ENCODE data around the gene AGAP1.

Gene AGAP1

DNA sequence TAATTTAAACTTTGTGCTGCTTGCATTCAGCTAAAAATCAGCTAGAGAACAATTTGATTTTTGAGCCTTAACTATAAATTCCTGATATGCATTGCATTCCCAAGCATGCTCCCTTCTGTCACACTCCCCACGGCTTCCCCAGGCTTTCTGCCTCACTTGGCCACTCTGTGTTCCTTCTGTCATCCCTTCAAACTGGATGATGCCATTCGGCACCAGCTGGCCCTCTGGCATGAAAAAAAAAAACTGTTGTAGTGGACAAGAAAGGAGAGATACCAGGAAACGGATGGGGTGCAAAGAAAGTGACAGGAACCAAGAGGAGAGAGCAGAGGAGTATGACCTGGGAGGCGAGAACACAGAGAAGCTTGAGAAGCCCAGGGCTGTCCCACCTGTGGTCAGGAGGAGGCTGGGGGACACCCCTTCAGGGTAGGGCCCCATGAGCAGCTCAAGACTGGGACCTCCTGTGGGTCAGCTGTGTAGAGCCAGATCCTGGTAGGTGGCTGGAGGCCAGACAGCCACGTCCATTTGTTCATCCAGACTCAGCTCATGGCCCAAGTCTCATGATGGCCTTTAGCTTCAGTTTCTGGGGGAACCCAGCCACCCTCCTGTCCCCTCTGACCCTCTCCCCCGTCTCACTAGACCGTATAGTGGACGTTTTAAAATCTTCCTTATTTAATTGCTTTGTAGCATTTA, 462.6 kb downstream of the AGAP1 start:
- DNase-seq: no peak

DNA sequence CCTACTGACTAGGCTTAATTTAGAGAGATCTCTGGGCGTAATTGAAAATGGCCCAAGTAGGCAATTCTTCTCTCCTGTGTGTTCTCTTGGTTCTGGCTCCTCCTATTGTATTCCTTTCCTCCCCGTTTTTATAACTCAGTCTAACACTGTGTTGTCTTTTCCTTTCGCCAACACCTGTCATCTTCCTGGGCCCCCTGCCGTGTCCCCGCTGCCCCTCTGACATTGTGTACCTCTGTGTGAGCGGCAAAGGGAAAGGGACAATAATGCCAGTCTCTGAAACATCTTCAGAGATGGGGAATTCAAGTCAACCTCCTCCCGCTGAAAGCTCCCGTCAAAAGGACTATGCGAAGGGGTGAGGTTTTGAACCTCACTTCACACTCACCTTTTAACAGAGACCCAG, 463.4 kb downstream of the AGAP1 start:
- no peak for DNase-seq

DNA sequence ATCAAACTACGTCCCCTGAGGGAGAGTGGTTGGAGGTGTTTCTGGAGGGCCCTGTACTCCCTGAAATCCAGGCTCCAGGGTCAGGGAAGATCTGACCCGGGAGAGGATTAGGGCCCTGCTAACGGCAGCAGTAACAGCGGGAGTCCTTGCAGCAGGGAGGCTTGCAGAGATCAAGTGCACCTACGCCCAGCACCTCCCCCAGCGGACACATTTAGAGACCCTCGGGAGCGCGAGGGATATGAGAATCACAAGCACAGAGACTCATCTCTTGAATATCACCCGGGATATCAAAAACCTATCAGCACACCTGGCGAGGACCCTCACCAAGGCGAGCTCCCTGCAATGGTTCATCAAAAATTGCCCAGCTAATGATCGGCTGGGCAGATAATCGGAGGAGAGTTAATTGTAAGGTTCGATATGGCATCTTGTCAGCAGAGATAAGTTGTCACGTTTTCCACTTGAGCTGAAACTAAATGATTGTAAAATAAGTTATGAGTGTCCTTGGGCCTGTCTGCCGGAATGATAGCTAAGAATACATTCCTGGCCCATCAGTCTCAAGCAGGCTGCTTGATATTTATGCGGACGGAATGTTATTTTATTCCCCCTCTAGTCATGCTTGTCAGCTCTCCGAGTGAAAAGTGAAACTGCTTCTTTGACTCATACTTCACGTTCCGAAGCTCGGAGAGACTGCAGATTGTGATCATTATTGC, 464.5 kb downstream of the AGAP1 start:
- no peak for DNase-seq

DNA sequence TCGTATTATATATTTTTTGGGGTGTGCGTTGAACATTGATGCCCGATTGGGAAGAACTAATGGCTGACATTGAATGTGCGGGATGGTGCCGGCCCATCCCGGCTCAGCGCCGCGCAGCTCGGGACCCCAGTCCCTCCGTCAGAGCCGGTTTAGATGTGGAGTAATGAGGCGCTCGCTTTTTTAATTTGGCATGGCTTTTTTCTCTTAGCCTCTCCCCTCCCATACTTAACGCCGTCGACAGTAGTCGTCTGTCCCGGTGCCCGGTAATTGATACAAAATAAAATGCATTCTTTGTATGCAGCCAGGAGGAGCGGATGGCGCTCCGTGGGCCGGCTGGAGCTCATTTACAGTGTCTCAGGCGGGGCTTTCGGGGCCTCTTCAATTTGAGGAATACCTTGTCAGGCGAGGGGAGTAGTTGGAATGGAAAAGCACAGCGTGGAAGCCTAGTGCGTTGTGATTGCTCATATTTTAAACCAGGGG, 465.1 kb downstream of the AGAP1 start:
- no peak for DNase-seq

DNA sequence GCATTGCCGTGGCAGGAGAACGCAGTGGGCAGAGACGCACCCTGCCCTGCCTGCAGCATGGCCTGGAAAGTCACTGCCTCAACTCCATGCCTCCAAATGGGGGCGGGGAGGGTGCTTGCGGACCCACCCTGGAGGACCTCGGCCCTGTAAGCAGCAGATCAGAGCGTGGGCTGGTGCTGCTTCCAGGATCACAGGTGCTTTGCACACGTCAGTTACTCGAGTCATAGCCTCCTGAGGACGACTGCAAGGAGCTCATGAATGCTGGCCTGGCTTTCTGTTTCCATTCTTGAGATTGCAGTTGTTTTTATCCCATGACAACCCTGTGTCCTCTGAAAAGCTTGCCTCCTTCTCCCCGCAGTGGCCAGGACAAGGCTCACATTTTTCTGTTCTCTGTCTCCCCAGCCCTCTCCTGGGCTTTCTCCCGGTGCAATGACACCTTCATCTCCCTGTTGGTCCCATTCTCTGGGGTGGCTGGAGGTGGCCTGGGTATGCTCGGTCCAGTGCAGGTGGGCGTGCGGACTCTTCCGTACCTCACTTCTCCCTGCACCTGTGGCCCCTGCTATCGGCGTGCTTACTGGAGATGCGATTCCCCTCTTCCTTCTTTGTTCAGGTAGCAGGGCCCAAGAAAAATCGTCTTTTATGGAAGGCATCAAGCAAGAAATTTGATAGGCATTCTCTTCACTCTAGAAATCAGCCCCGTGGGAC, 466.3 kb downstream of the AGAP1 start:
- no peak for DNase-seq

DNA sequence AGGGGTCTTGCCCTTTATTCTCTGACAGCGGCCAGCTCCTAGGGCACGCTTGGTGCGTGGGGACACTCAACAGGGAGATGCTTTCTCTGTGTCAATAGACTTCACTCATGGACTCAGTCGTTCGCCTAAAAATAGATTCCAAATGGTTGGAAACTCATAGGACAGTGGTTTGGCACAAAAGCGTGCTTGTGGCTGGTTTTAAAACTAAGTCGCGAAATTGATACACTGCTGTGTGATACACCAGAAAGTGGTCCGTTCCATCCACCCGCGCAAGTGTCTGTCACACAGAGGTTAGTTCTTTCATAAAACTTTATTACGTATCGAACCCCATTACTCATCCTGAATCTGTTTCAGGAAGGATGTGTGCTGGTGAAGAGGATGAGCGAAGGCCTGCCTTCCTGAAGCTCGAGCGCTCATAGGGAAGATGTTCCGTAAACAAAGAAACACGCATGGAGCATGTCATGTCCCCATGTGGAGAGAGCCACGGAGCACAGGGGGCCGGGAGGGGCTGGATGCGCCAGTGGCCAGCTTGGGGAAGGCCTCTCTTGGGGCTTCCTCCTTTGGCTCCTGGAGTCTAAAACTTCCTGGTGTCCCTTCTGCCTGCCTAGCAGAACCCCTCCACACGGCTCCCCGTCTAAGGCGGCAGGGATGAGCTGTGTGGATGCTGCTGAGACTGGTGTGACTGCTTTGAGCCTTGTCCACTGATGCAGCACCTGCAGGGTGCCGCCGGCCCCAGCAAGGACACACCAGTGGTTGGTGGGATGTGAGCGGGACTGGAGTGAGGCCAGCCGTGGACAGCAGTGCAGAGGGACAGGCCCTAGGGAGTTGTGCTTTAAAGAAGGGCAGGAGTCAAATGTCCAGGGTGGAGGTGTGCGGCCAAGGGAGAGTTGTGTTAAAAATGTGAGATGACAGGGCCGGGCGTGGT, 467.1 kb downstream of the AGAP1 start:
- no peak for DNase-seq

DNA sequence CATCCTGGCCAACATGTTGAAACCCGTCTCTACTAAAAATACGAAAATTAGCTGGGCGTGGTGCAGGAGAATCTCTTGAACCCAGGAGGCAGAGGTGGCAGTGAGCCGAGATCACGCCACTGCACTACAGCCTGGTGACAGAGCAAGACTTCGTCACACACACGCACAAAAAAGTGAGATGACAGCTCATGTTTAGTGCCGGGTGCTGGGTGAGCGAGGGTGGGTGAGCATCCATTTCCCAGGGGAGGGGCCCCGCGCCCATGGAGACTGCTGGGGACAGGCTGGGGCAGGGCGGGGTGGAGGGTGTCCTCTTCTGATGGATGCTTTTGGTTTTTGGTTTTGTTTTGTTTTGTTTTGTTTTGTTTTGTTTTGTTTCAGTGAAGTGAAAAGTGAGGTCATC, 467.9 kb downstream of the AGAP1 start:
- no peak for DNase-seq

DNA sequence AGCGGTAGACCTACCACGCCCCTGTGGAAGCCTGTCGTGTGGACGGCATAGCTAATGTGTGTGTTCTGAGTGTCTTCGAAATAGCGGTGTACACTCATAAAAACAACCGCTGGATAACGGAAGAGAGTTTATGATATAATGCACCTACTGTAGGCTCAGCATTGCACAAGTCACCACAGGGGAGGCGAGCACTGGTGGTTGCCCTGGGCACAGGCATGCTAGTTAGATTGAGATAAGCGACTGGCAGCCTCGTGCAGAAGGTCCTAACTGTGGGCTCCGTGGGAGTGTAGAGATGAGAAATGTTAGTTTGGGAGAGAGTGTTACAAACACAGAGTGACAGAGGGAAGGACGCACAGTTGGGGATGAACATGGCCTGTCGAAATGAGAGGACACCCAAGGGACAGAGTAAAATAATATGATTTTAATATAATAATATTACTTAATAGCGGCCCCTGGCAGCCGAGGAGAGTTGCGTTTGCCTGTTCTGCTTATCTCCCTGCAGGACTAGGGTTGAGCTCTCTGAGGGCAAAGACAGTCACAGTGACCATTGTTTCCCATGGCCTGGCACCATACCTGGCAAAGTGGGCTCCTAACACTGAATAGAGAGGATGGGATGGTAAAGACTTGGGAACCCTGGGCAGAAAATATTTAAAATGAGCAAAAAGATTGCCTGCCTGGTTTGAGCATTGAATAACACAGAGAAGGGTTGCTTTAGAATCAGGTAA, 470.2 kb downstream of the AGAP1 start:
- no peak for DNase-seq

DNA sequence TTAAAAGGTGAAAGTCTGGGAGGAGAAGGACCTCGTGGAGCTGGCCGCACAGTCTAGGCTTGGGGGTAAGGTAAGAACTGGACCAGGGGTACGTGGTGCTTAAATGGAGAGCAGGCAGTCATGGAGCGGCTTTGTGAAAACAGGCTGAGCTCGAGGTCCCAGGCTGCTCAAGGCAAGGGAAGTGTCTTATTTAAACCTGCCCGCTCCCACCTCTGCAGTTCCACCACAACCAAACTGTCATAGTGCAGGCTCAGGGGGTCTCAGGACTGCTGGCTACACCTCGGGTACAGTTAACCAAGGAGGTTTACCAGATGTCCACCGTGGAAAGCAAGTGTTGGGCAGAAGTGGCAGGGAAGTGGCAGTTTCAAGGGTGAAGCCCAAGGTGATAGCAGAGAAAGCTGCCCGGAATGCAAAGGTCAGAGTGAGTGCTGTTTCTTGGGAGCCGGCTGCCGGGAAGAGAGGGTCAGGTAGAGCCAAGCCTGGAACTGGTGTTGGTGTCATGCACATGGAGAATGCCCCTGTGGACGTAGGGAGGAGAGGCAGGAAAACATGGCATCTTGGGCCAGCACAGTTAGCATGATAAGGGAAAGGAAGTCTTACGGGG, 471.0 kb downstream of the AGAP1 start:
- no peak for DNase-seq

DNA sequence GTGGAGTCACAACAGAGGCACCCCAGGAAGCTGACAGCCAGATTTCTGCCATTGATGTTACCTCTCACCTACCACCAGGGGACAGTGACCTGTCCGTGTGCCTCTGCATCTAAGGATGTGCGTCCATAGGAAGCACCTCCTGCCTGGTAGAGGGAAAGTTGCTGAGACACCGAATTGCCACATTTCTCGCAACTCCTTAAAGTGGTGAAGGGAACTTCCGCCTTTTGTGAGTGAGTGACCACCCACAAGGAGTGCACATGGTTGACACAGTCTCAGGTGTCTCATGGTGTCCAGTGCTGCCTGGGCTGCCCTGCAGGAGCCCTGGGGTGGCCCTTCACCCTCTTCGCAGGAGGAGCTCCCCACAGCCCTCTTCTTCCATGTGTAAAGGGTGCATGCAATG, 472.6 kb downstream of the AGAP1 start:
- DNase-seq: no peak

DNA sequence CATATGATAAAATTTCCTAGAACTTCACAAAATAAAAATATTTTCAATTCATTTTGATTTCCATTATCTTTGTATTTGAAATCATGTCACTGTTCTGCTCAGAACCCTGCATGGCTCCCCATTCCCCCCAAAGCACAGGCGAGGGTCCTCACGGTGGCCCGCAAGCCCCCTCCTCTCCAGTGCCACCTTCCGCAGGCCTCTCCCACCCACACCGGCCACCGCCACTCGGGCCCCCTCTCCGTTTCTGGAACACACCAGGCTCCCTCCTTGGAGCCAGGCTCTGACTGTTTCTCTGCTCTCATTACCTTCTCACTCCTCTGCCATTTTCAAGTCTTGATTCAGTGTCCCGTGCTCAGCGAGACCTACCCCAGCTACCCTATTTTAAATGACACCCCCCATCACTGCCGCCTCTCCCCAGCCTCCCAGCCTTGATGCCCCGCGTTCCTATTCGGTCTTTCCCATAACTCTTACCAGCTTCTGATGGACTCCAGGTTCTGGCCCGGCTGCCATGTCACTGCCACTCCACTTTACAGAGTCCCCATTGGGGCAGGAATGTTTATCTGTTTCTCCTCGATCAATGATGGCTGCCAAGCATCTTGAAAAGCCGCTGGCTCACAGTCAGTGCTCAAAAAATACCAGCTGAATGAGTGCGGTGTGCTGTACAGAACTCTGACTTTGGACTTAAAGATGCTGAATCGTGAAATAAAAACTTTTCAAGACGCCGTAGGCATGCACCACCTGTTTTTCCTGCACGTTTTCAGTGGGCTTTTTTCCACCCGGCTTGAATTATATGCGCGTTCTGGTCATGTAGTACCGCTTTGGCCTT, 473.3 kb downstream of the AGAP1 start:
- DNase-seq: no peak

DNA sequence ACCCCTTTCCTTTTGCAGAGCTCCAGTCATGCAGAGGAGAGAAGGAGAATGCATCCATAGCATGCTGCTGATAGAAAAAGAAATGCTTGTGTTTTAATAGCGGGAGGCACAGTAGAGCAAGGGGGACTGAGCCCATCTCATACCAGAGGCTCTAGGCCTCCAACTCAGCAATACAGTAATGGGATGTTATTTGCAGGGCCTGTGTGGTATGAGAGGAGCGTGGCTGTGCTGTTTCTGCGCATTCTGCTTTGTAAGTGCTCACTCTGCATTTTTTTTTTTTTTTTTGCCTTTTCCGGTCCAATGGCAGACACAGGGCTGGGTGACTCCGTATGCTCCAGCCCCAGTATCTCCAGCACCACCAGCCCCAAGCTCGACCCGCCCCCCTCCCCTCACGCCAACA, 474.3 kb downstream of the AGAP1 start:
- DNase-seq: no peak

DNA sequence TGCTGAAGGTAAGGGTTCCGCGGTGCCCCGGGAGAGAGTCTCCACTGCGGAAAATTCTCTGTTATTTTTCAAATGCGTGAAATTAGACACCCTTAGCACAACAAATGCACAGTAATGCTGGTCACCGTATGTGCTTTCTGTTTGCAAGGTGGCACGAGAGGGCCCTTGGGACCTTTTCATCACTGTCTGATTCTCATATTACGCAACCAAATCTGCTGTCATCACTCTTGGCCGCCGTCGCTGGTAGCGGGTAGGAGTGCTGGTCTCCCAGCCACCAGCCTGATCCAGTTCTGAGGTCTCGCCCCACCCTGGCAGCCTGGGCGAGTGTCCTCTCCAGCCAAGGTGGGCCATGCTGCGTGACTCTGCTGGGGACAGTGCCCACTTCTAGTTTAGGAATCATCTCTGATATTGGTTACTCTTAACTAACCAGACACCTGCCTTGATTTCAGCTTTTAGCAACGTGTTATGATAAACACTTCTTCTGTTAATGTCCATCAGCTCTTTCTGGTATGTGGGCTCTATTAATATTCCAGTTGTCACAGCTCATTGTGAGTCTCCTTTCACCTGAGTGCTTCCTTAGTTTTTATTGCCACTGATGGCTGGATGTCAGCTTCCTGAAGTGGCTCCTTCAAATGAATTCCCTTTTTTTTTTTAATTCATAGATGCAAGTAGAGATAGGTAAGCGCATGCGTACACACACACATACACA, 474.9 kb downstream of the AGAP1 start:
- DNase-seq: no peak

DNA sequence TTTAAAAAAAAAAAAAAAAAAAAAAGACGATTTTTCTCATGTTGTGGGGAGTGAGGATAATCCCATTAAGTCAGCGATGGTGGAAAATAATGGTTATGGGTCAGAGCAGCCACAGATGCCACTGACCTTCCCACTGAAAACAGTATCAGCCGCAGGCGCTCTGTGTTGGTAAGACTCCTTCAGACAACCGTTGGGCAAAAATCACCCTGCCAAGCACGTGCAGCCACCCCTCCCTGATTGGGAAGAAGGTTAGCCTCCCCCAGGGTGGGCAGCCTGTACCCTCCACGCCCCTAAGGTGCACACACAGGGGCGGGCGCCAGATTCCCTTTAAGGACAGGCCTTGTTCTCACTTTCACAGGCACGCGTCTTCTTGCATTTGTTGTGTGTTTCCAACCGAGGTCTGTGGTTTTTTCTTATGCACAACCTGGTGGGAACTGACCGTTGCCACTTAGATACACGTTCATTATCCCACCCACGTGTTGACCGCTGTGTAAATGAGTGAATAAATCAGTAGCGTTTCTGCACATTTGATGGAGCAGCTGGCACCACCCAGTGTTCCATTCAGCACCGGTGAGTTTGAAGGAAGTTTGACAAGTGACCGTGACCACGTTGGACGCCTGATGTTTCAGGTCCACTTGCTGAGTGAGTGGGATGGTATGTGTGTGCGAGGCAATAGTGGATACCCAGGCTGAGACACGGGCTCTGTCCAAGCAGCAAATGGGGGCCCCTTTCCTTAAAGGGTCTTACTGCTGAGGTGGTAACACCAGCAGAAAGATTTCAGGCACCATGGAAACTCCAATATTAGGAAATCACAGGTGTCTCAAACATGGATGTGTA, 476.6 kb downstream of the AGAP1 start:
- no peak for DNase-seq

DNA sequence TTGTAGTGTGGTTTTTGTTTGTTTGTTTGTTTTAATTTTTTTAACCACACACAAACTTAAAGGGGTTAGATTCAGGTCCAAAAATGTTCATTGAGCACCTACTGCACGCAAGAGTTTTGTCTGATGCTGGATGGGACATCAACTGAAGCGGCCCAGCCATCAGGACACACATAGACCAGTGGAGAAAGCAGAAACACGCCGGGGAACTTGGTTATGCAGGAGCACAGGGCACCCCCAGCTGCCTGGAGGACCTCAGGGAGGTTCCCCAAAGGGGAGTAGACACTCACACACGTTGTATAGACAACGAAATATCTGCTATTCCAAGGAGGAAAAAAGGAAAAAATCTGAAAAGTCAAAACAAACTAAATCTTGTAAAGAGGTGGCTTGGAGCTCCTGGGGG, 482.7 kb downstream of the AGAP1 start:
- no peak for DNase-seq

DNA sequence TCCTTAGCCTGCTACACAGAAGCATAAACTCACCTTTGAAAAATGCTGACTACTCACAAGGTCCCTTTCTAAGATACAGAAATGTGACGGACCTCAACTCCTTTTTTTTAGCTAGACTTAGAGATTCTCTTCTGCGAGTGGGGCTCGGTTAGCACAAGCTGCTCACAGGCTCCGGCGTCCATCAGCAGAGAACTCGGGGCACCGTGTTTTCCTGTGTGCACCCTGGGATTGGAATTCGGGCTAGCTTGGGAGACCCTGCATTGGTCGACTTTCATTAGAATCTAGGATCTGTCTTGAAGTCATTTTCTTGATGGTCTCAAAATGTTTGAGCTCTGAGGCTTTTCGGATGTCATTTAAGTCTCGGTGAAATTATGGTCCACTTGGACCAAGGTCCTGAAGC, 483.1 kb downstream of the AGAP1 start:
- DNase-seq: no peak

DNA sequence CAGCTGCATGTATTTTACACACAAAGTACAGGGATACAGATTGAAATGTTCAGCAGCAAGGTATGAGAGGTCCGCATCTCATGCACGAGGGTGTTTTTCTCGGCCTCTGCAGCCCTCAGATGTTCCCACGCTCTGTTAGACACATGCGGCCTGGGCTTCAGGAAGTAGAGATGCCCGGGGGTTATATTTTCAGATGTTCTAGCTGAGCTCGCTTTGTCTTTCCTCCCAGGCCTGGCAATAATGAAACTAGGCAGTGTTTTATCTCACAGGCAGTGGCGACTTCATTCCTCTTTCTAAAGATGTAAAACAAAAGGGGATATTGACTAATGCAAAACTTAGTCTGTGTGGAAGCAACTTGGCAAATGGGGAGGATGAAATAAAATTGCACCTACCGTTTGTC, 483.6 kb downstream of the AGAP1 start:
- no peak for DNase-seq

DNA sequence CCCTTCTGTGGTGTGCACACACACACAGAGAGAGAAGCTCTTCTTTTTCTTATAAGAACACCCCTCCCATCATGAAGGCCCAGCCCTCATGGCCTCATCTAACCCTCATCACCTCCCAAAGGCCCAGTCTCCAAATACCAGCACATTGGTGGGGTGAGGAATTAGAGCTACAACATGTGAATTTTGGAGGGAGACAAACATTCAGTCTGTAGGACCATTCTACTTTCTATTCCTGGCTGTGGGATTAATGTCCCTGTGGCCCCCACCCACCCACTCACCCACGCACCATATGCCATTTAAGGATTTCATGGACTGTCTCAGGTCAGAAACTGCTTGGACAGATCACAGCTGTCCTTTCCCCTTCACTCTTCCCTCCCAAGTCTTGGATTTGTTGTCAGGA, 484.2 kb downstream of the AGAP1 start:
- no peak for DNase-seq

DNA sequence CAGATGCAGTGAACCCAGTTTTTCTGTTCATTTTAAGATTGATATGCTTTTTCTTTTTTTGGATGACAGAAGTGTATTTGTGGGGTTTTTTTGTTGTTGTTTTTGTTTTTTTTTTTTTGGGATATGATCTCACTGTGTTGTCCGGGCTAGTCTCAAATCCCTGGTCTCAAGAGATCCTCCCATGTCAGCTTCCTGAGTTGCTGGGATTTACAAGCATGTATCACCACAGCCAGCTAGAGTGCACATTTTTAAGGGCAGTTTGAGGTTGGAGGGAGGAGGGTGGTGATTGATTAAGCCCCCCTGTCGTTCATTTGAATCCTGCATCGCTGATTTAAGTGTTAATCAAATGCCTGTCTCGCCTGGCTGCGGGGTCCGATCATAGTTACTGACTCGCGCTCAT, 485.2 kb downstream of the AGAP1 start:
- no peak for DNase-seq

Data from effector CD8-positive, alpha-beta T cell (primary cell).